Endothelial cell of umbilical vein (primary cell): ENCODE results near the gene SERPINA5. TPM values are rescaled to one million over a fixed set of nuclear protein-coding genes. Genes with fewer than 3 reads are reported as not detected.

Experiments
- BruUV-seq: library from RNA; stranded (reverse); fragments of 400-500 nt; replicated peaks from 2 replicates; lab custom pipeline; 2021; lab: Mats Ljungman, UMichigan
- CTCF ChIA-PET: fragments of 300-600, 350-600 bp; sonication (Branson Sonifier 250); formaldehyde crosslinking; loops from one replicate; lab custom pipeline; 2021; ENCODE audit warnings: antibody characterized with exemption, inconsistent platforms; lab: Charles Lee
- POLR2A ChIA-PET: fragments of 300-600, 350-600 bp; sonication (Branson Sonifier 250); formaldehyde crosslinking; loops from one replicate; lab custom pipeline; 2021; ENCODE audit warnings: antibody characterized with exemption, inconsistent platforms; lab: Charles Lee
- DNase-seq: peaks from one replicate; pipeline ENCODE4 v3.0.0-alpha.2; 2011; ENCODE audit warnings: low read depth, low spot score
- FAIRE-seq: peaks from 2 replicates; lab custom pipeline; 2011; peaks lifted over from hg19 to GRCh38; lab: Jason Lieb, UNC
- H2AFZ ChIP-seq: 2 replicates; pipeline ENCODE4 v1.6.0; 2012; ENCODE audit warnings: low read depth, low read length, control low read depth, inconsistent platforms
- H3K27ac ChIP-seq: 2 replicates; pipeline ENCODE4 v1.5.1; 2011; ENCODE audit warnings: low read depth, mild to moderate bottlenecking, control low read depth, low read length, moderate library complexity; ENCODE audit not compliant: insufficient read depth
- H3K27me3 ChIP-seq, 2 experiments: 2 replicates each; pipeline versions ENCODE4 v1.6.0 to v1.6.1; 2011; ENCODE audit warnings: low read length in 2 of 2, mixed read lengths in 1 of 2; ENCODE audit not compliant: control insufficient read depth in 2 of 2, insufficient read depth in 2 of 2
- H3K36me3 ChIP-seq, 2 experiments: 2 replicates in 1 of 2; 3 replicates in 1 of 2; pipeline ENCODE4 v1.5.1; 2011; ENCODE audit warnings: low read length in 2 of 2, mild to moderate bottlenecking in 1 of 2, moderate library complexity in 1 of 2; ENCODE audit not compliant: control insufficient read depth in 2 of 2, insufficient read depth in 2 of 2; ENCODE audit errors: extremely low read depth in 1 of 2
- H3K4me1 ChIP-seq: 3 replicates; pipeline ENCODE4 v1.5.1; 2011; ENCODE audit warnings: mild to moderate bottlenecking, low read length; ENCODE audit not compliant: control insufficient read depth, insufficient read depth; ENCODE audit errors: extremely low read depth
- H3K4me2 ChIP-seq: 2 replicates; pipeline ENCODE4 v1.6.1; 2011; ENCODE audit warnings: low read length, control low read depth, mixed read lengths; ENCODE audit not compliant: insufficient read depth
- H3K4me3 ChIP-seq, 3 experiments: fragments of 200-600 bp in 1 of 3; sonication (generic), shearing (Covaris generic) in 1 of 3; replicated peaks in 1 of 3; 2 replicates each; pipeline ENCODE4 v1.5.1; 2011 to 2016; ENCODE audit warnings: control low read depth in 3 of 3, low read length in 3 of 3, mild to moderate bottlenecking in 2 of 3, inconsistent platforms in 1 of 3, low read depth in 1 of 3, moderate library complexity in 1 of 3; ENCODE audit not compliant: insufficient read depth in 1 of 3
- H3K79me2 ChIP-seq: 2 replicates; pipeline ENCODE4 v1.6.0; 2012; ENCODE audit warnings: low read length, inconsistent platforms; ENCODE audit not compliant: control insufficient read depth, insufficient read depth
- H3K9ac ChIP-seq: replicated peaks from 2 replicates; pipeline ENCODE3; 2011; ENCODE audit warnings: low read length, control low read depth; ENCODE audit not compliant: insufficient read depth; ENCODE audit errors: extremely low read depth
- H3K9me1 ChIP-seq: replicated peaks from 3 replicates; pipeline ENCODE4 v1.6.0; 2011; ENCODE audit warnings: mild to moderate bottlenecking, low read length; ENCODE audit not compliant: control insufficient read depth, insufficient read depth; ENCODE audit errors: extremely low read depth
- H3K9me3 ChIP-seq: replicated peaks from 2 replicates; pipeline ENCODE4 v1.5.1; 2012; ENCODE audit warnings: low read length, inconsistent platforms; ENCODE audit not compliant: control insufficient read depth, insufficient read depth
- H4K20me1 ChIP-seq: replicated peaks from 2 replicates; pipeline ENCODE3; 2011; ENCODE audit warnings: mild to moderate bottlenecking, low read length; ENCODE audit not compliant: control insufficient read depth, insufficient read depth; ENCODE audit errors: extremely low read depth
- CTCF ChIP-seq, 2 donors: IDR thresholded peaks; 1 replicate in 1 of 2; 2 replicates in 1 of 2; pipeline ENCODE4 v1.5.1; 2011; ENCODE audit warnings: low read length in 2 of 2, mild to moderate bottlenecking in 2 of 2, moderate library complexity in 2 of 2, control low read depth in 1 of 2, inconsistent platforms in 1 of 2, low read depth in 1 of 2; ENCODE audit not compliant: insufficient read depth in 1 of 2; ENCODE audit errors: extremely low read depth in 1 of 2
- EZH2 ChIP-seq: IDR thresholded peaks from 2 replicates; pipeline ENCODE4 v1.6.1; 2012; ENCODE audit warnings: borderline replicate concordance, low read depth, mild to moderate bottlenecking, moderate library complexity, low read length, inconsistent platforms; ENCODE audit not compliant: severe bottlenecking
- FOS ChIP-seq: IDR thresholded peaks from 2 replicates; pipeline ENCODE4 v1.6.1; 2011; ENCODE audit warnings: mild to moderate bottlenecking, low read length, moderate library complexity, borderline replicate concordance; ENCODE audit not compliant: insufficient read depth
- GATA2 ChIP-seq: IDR thresholded peaks from 2 replicates; pipeline ENCODE4 v1.7.0; 2011; ENCODE audit warnings: low read depth, mild to moderate bottlenecking, moderate library complexity, mixed read lengths, low read length; ENCODE audit not compliant: insufficient read length, insufficient read depth
- JUN ChIP-seq: IDR thresholded peaks from 2 replicates; pipeline ENCODE4 v1.6.1; 2011; ENCODE audit warnings: borderline replicate concordance, low read depth; ENCODE audit not compliant: insufficient read length, insufficient read depth
- MAX ChIP-seq: IDR thresholded peaks from 2 replicates; pipeline ENCODE4 v1.6.1; 2011; ENCODE audit not compliant: insufficient read depth, insufficient read length
- MYC ChIP-seq: IDR thresholded peaks from one replicate; pipeline ENCODE4 v1.6.1; 2011; ENCODE audit warnings: mild to moderate bottlenecking, low read depth, low read length
- POLR2A ChIP-seq: IDR thresholded peaks from 2 replicates; pipeline ENCODE4 v1.6.1; 2012; ENCODE audit warnings: low read depth, mild to moderate bottlenecking, control low read depth, low read length
- POLR2AphosphoS5 ChIP-seq: IDR thresholded peaks from 2 replicates; pipeline ENCODE4 v1.6.1; 2012; ENCODE audit warnings: low read depth, mild to moderate bottlenecking, control low read depth, low read length, moderate library complexity; ENCODE audit not compliant: insufficient read depth
- dilution Hi-C: fragments of 300-500 bp; cut with MboI; formaldehyde crosslinking; loops from one replicate; pipeline ENCODE4 v1.15.0; 2019; ENCODE audit warnings: low sequenced_read_pairs; ENCODE audit not compliant: extremely low pct_ligation_motif_present
- intact Hi-C: fragments of 100-400 bp; cut with micrococcal nuclease; formaldehyde crosslinking; loops from one replicate; pipeline ENCODE4 v1.10.0; 2022
- polyA plus RNA-seq, 4 experiments: library from polyadenylated mRNA; depleted of rRNA in 3 of 4; stranded (reverse) in 3 of 4; unstranded in 1 of 4; fragments of >200 nt; gene quantifications; 2 replicates each; pipeline versions ENCODE4 v1.2.1 to v1.2.3, GENCODE V29; 2011 to 2012; ENCODE audit warnings: missing spikeins in 1 of 4
- total RNA-seq: library from RNA; stranded (reverse); gene quantifications from 2 replicates; pipeline ENCODE4 v1.2.3, GENCODE V29; 2021

The SERPINA5 gene
- total and polyA plus RNA-seq, 2 donors (not counting 3 experiments of a cell fraction or from before 2014, with no cell fraction given), result 0.12 TPM; not detected in 1

GRCh38 chr14:94578712-94579111, 2.5 kb upstream of the SERPINA5 start:
- Histone ChIP-seq H4K20me1 (no peaks in the 10 kb centered on the region), H3K27ac (no peak overlapping the region), H3K79me2 (no peaks in the 10 kb centered on the region), H3K4me1 (no peaks in the 10 kb centered on the region), H3K27me3 (no peaks in the 10 kb centered on the region), H3K4me3 (no peak overlapping the region), H3K4me2 (no peak overlapping the region), H2AFZ (no peak overlapping the region), H3K9ac (no peak overlapping the region), H3K9me1 (no peaks in the 10 kb centered on the region), H3K36me3 (no peaks in the 10 kb centered on the region), H3K9me3 (no peaks in the 10 kb centered on the region)
- DNase-seq (no peak), FAIRE-seq (no peak)
- dilution Hi-C loops, result no loop called here
- TF ChIP-seq MAX, result no peak
- ChIA-PET POLR2A (no interaction called here), CTCF (no interaction called here)
- no TSS peak for BruUV-seq
- intact Hi-C loops, result no loop called here

- H3K9me1 ChIP-seq, result no peaks in the 10 kb centered on the region
- H3K9ac ChIP-seq, result no peak overlapping the region
- DNase-seq, result no peak
- no peak overlapping the region for H3K4me2 ChIP-seq
- no TSS peak for BruUV-seq
- H3K4me1 ChIP-seq, result no peaks in the 10 kb centered on the region
- ChIA-PET CTCF (interaction anchor here (1.2 kb wide), 1 partner anchor 20 kb away, joined by 3 read pairs; the partner anchor contains the start of gene SERPINA4), POLR2A (no interaction called here)
- H2AFZ ChIP-seq, result no peak overlapping the region
- TF ChIP-seq MAX, result no peak
- TF ChIP-seq GATA2, result no peak
- TF ChIP-seq EZH2, result no peak
- TF ChIP-seq MYC, result no peak
- TF ChIP-seq FOS, result no peak
- no peak for TF ChIP-seq POLR2AphosphoS5
- no peak for TF ChIP-seq JUN
- no peak for TF ChIP-seq POLR2A
- TF ChIP-seq CTCF (IDR thresholded peaks at IDR 0.05; ENCODE audit: extremely low read depth in 1 of 2, insufficient read depth in 1 of 2, low read depth in 1 of 2, low read length in 2 of 2), result no peak
- H3K9me3 ChIP-seq, result no peaks in the 10 kb centered on the region
- intact Hi-C loops, result no loop called here
- no peaks in the 10 kb centered on the region for H3K36me3 ChIP-seq
- FAIRE-seq, result no peak
- no peaks in the 10 kb centered on the region for H3K27me3 ChIP-seq
- H3K27ac ChIP-seq, result no peak overlapping the region
- H3K4me3 ChIP-seq, result no peak overlapping the region
- no peaks in the 10 kb centered on the region for H4K20me1 ChIP-seq
- no peaks in the 10 kb centered on the region for H3K79me2 ChIP-seq
- dilution Hi-C loops, result no loop called here
These were observed 1.0 kb downstream of the SERPINA5 start for GRCh38 chr14:94582199-94582750.
